Activated naive CD8-positive, alpha-beta T cell treated with anti-CD3 and anti-CD28 coated beads, Interleukin-2, amount 50 U/mL, for 24 hours (primary cell): ENCODE data around the gene GRIK1.

Source experiments
- ATAC-seq: fragments of 150-1000 bp; cut with Tn5 transposase; one replicate; pipeline ENCODE4 v1.10.0; 2021
- DNase-seq: peaks from one replicate; pipeline ENCODE4 v3.0.0; 2021
- H3K27ac Mint-ChIP-seq: one replicate; pipeline ENCODE4 v1.8.0; 2021; ENCODE audit warnings: mild to moderate bottlenecking, mixed read lengths
- H3K27me3 Mint-ChIP-seq: one replicate; pipeline ENCODE4 v1.8.0; 2021; ENCODE audit warnings: mixed read lengths
- H3K36me3 Mint-ChIP-seq: one replicate; pipeline ENCODE4 v1.8.0; 2021; ENCODE audit warnings: low read depth, mixed read lengths
- H3K4me1 Mint-ChIP-seq: one replicate; pipeline ENCODE4 v1.8.0; 2021; ENCODE audit warnings: mixed read lengths
- H3K4me3 Mint-ChIP-seq: one replicate; pipeline ENCODE4 v1.8.0; 2021; ENCODE audit warnings: mild to moderate bottlenecking, moderate library complexity, mixed read lengths
- H3K9me3 Mint-ChIP-seq: one replicate; pipeline ENCODE4 v1.8.0; 2021; ENCODE audit warnings: mixed read lengths

GRIK1 gene

GRCh38 chr21:29803191-29803590, 136.6 kb downstream of the GRIK1 start:
- DNase-seq (no peak), ATAC-seq (no peak)
- Mint-ChIP-seq H3K36me3 (no peaks in the 10 kb centered on the region), H3K27ac (no peak overlapping the region), H3K4me1 (no peaks in the 10 kb centered on the region), H3K27me3 (peaks cover 3% of the 10 kb centered on the region), H3K4me3 (no peak overlapping the region), H3K9me3 (no peaks in the 10 kb centered on the region)

DNA sequence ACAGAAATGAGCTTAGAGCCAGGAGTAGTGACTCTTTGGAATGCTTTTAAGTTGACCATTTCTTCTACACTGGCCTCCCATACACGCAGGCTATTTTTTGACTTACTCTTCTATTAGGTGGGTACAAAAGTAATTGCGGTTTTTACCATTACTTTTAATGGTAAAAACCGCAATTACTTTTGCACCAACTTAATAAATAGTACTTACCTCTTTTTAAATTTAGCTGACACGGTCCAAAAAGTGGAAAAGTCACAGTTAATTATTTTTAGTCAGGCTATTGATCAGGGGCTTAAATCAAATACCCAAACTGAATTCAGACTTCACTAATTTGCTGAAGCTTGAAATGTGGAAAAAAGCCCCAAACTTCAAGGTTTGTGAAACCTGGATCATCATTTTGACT, 138.7 kb downstream of the GRIK1 start:
- no peak for ATAC-seq
- Mint-ChIP-seq H3K4me3 (no peak overlapping the region), H3K27me3 (peaks cover 3% of the 10 kb centered on the region), H3K9me3 (no peaks in the 10 kb centered on the region), H3K27ac (no peak overlapping the region), H3K36me3 (no peaks in the 10 kb centered on the region), H3K4me1 (no peaks in the 10 kb centered on the region)
- DNase-seq = no peak

DNA sequence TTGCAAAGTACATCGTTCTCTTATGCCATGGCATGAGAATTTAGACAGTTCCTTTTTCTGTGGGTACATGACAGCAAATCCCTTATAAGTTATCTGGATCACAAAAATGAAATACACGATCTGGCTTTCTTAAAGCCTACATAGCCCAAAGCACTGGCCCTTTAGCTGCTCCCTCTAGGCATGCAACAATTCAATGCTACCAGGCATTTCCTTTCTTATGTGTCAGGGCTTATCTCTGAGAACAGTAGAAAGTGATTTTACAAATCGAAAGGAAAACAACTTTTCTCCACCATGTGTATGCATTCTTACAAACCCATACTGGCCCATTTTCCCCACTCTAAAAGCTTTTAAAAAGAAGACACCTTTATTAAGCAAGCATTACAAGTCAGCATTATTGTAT, 139.7 kb downstream of the GRIK1 start:
- no peak overlapping the region for H3K27ac Mint-ChIP-seq
- ATAC-seq = no peak
- no peak overlapping the region for H3K4me3 Mint-ChIP-seq
- no peak for DNase-seq
- no peaks in the 10 kb centered on the region for H3K36me3 Mint-ChIP-seq
- peaks cover 3% of the 10 kb centered on the region for H3K27me3 Mint-ChIP-seq
- no peaks in the 10 kb centered on the region for H3K4me1 Mint-ChIP-seq
- no peaks in the 10 kb centered on the region for H3K9me3 Mint-ChIP-seq

- Mint-ChIP-seq H3K4me1 (no peaks in the 10 kb centered on the region), H3K27me3 (peaks cover 3% of the 10 kb centered on the region), H3K27ac (no peak overlapping the region), H3K4me3 (no peak overlapping the region), H3K36me3 (no peaks in the 10 kb centered on the region), H3K9me3 (no peaks in the 10 kb centered on the region)
- DNase-seq (no peak), ATAC-seq (no peak)
These were observed 141.0 kb downstream of the GRIK1 start for GRCh38 chr21:29798840-29799239.

DNA sequence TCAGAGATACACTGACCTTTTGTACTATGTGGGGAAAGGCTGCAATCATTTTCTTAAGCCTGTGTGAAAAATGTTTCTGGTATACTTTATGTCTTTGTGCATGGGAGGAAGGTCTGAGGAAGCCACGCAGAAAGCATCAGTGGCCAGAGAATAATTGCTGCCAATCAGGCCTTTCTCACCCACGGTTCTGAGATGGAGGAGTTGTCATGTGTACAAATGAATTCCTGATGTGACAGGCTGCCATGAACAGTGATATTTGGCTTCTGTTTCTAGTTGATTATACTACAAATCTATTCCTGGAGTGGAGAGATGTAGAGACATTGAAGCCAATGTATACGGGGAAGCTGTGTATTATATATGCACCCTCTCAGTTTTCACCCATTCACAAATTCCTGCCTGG, 142.6 kb downstream of the GRIK1 start:
- Mint-ChIP-seq H3K36me3 (no peaks in the 10 kb centered on the region), H3K9me3 (no peaks in the 10 kb centered on the region), H3K27me3 (peaks cover 3% of the 10 kb centered on the region), H3K4me1 (no peaks in the 10 kb centered on the region), H3K4me3 (no peak overlapping the region), H3K27ac (no peak overlapping the region)
- DNase-seq = no peak
- ATAC-seq = no peak

GRCh38 chr21:29793712-29794111, 146.1 kb downstream of the GRIK1 start:
- no peaks in the 10 kb centered on the region for H3K9me3 Mint-ChIP-seq
- ATAC-seq (no peak), DNase-seq (no peak)
- no peak overlapping the region for H3K27ac Mint-ChIP-seq
- H3K4me1 Mint-ChIP-seq = no peaks in the 10 kb centered on the region
- H3K27me3 Mint-ChIP-seq = no peaks in the 10 kb centered on the region
- H3K4me3 Mint-ChIP-seq = no peak overlapping the region
- no peaks in the 10 kb centered on the region for H3K36me3 Mint-ChIP-seq

- Mint-ChIP-seq H3K27ac (no peak overlapping the region), H3K27me3 (no peaks in the 10 kb centered on the region), H3K36me3 (no peaks in the 10 kb centered on the region), H3K4me1 (no peaks in the 10 kb centered on the region), H3K9me3 (no peaks in the 10 kb centered on the region), H3K4me3 (no peak overlapping the region)
- no peak for DNase-seq
- ATAC-seq = no peak
These were observed 150.4 kb downstream of the GRIK1 start for GRCh38 chr21:29789393-29789792.

- Mint-ChIP-seq H3K4me1 (no peaks in the 10 kb centered on the region), H3K27ac (no peak overlapping the region), H3K9me3 (no peaks in the 10 kb centered on the region), H3K27me3 (no peaks in the 10 kb centered on the region), H3K4me3 (no peak overlapping the region), H3K36me3 (no peaks in the 10 kb centered on the region)
- no peak for DNase-seq
- ATAC-seq = no peak
These were observed 151.0 kb downstream of the GRIK1 start for GRCh38 chr21:29788752-29789151.

DNA sequence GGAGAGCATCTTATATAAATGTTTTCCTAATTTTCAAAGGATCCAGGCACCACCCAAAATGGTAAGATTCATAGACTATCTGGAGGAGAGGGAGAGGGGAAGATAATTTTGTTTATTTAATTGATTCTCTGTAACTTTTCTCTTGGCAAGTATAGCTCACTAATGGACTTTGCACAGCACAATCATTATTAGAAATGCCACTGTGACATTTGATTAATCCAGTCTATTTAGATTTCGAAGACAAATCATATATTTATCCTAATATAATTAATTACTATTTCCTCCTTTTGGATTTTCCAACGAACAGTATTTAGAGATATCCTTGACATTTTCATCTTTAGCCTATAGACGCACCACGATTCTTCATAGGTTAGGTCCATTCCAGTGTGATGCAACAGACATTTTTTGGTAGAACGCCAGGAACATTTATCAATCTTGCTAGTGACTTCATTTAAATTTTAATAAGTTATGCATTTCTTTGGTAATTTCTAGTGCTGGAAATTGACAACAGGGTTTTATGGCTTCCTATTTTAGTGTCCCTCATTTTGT, 152.4 kb downstream of the GRIK1 start:
- H3K4me3 Mint-ChIP-seq = no peak overlapping the region
- H3K36me3 Mint-ChIP-seq = no peaks in the 10 kb centered on the region
- ATAC-seq = no peak
- no peaks in the 10 kb centered on the region for H3K27me3 Mint-ChIP-seq
- no peaks in the 10 kb centered on the region for H3K4me1 Mint-ChIP-seq
- no peaks in the 10 kb centered on the region for H3K9me3 Mint-ChIP-seq
- no peak overlapping the region for H3K27ac Mint-ChIP-seq
- no peak for DNase-seq

GRCh38 chr21:29786496-29787360, 153.1 kb downstream of the GRIK1 start:
- Mint-ChIP-seq H3K36me3 (no peaks in the 10 kb centered on the region), H3K27ac (no peak overlapping the region), H3K27me3 (no peaks in the 10 kb centered on the region), H3K4me3 (no peak overlapping the region), H3K4me1 (no peaks in the 10 kb centered on the region), H3K9me3 (no peaks in the 10 kb centered on the region)
- ATAC-seq (no peak), DNase-seq (no peak)

- Mint-ChIP-seq H3K27me3 (peaks cover 2% of the 10 kb centered on the region), H3K4me1 (no peaks in the 10 kb centered on the region), H3K9me3 (no peaks in the 10 kb centered on the region), H3K4me3 (no peak overlapping the region), H3K27ac (no peak overlapping the region), H3K36me3 (no peaks in the 10 kb centered on the region)
- ATAC-seq (no peak), DNase-seq (no peak)
These were observed 162.6 kb downstream of the GRIK1 start for GRCh38 chr21:29777160-29777559.

DNA sequence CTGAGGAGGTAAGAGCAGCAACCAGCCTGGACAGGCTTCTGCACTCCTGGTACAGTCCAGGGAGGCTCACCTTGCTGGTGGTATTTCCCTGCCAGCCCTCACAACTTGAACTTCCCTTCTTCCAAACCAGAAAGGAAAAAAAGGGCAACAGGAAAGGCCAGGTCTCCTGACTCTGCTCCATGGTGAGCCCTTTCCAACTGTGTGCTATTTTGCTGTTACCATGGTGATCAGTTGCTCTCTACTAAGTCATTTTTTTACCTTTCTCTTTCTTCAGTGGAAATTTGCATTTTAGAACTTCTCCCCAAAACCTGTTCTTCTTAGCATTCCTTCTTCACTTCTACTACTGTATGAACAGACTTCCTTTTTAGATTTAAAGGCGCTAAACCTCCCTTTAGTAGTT, 164.3 kb downstream of the GRIK1 start:
- ATAC-seq = no peak
- DNase-seq = no peak
- Mint-ChIP-seq H3K27me3 (peaks cover 2% of the 10 kb centered on the region), H3K9me3 (no peaks in the 10 kb centered on the region), H3K27ac (no peak overlapping the region), H3K4me3 (no peak overlapping the region), H3K4me1 (no peaks in the 10 kb centered on the region), H3K36me3 (no peaks in the 10 kb centered on the region)

DNA sequence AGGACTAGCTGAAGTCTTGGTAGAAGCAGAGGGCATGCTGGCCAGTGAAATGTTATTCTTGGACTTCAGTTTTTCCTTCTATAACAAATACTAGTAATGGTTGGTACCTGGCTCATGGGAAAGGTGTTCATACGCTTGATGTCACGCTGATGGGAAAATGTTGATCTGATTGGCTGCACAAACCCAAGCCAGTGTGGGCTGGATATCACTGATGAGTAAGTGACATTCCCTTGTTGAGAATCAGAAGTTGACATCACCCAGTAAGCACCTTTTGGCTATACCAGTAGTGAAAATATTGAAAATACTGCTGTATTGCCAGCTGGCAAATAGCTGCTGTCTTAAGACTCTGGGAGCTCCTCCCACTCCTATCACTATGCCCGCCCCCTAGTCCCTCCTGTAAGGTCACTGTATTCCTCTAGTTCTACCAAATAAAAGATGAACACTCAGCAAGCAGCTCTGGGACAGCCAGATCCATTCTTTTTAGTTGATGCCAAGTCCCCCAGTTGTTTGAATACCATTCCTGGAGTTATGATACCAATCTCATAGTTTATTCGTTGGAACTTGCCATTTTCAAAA, 168.2 kb downstream of the GRIK1 start:
- H3K27me3 Mint-ChIP-seq = peaks cover 2% of the 10 kb centered on the region
- ATAC-seq (no peak), DNase-seq (no peak)

DNA sequence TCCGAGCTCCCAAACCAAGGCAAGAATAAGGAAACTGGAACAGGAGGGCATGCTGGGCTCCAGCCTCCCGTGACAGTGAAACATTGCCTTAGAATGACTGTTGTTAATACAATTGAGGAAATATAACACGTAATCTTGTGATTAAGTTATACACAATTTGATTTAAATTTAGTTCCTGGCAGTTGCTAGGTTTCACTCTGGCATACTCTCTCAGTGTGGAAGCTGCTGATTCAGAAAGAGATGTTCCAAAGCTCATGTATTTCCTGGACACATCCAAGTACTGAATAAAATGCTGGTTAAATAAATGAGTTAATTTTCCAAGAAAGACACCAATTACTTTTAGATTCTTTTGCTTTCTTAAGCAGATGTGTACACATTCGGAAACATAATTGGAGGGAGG, 176.1 kb downstream of the GRIK1 start:
- Mint-ChIP-seq H3K4me1 (no peaks in the 10 kb centered on the region), H3K9me3 (no peaks in the 10 kb centered on the region), H3K27me3 (peaks cover 2% of the 10 kb centered on the region), H3K4me3 (no peak overlapping the region), H3K27ac (no peak overlapping the region), H3K36me3 (no peaks in the 10 kb centered on the region)
- DNase-seq = no peak
- ATAC-seq = no peak

More for the DNA sequence above, 168.2 kb downstream of the GRIK1 start:
- H3K27ac Mint-ChIP-seq = no peak overlapping the region
- no peaks in the 10 kb centered on the region for H3K4me1 Mint-ChIP-seq
- H3K36me3 Mint-ChIP-seq = no peaks in the 10 kb centered on the region
- no peak overlapping the region for H3K4me3 Mint-ChIP-seq
- H3K9me3 Mint-ChIP-seq = no peaks in the 10 kb centered on the region

- no peaks in the 10 kb centered on the region for H3K4me1 Mint-ChIP-seq
- DNase-seq (no peak), ATAC-seq (no peak)
- peaks cover 2% of the 10 kb centered on the region for H3K27me3 Mint-ChIP-seq
- no peaks in the 10 kb centered on the region for H3K9me3 Mint-ChIP-seq
- H3K4me3 Mint-ChIP-seq = no peak overlapping the region
- no peaks in the 10 kb centered on the region for H3K36me3 Mint-ChIP-seq
- no peak overlapping the region for H3K27ac Mint-ChIP-seq
These were observed 177.2 kb downstream of the GRIK1 start for GRCh38 chr21:29762570-29763082.
